HG03520 (cell line): ENCODE results near the gene TRPV4.
"Not testable (repeated sequence)": the region's sequence is repeated elsewhere in the genome, so short reads cannot be mapped to it uniquely, and the experiment has no call there.

Experiments used
- ATAC-seq: cut with Tn5 transposase; IDR thresholded peaks from one replicate; pipeline ENCODE4 v1.9.1; 2021; ENCODE audit warnings: mild to moderate bottlenecking, moderate library complexity; ENCODE audit not compliant: unreplicated experiment

The TRPV4 gene

GRCh38 chr12:109861689-109862314 lies 28.6 kb upstream of the TRPV4 start:
- ATAC-seq = no peak

GRCh38 chr12:109860977-109861376 lies 27.8 kb upstream of the TRPV4 start:
- no peak for ATAC-seq

- ATAC-seq = no peak
Observed at GRCh38 chr12:109858764-109859163, 25.6 kb upstream of the TRPV4 start.

- ATAC-seq = no peak
Observed at GRCh38 chr12:109857715-109858114, 24.5 kb upstream of the TRPV4 start.

- ATAC-seq = no peak
Observed at GRCh38 chr12:109855377-109855776, 22.2 kb upstream of the TRPV4 start.

GRCh38 chr12:109850518-109850917 lies 17.3 kb upstream of the TRPV4 start:
- not testable (repeated sequence) for ATAC-seq

- no peak for ATAC-seq
Observed at GRCh38 chr12:109847142-109847735, 14.0 kb upstream of the TRPV4 start.

- ATAC-seq = no peak
Observed at GRCh38 chr12:109845824-109846205, 12.6 kb upstream of the TRPV4 start.

GRCh38 chr12:109844983-109845823 lies 12.0 kb upstream of the TRPV4 start:
- ATAC-seq = peak; percentile 85

GRCh38 chr12:109844091-109844490 lies 10.9 kb upstream of the TRPV4 start:
- no peak for ATAC-seq

GRCh38 chr12:109842021-109842420 lies 8.8 kb upstream of the TRPV4 start:
- ATAC-seq = no peak

- no peak for ATAC-seq
Observed at GRCh38 chr12:109841356-109841755, 8.2 kb upstream of the TRPV4 start.

GRCh38 chr12:109840305-109841074 lies 7.3 kb upstream of the TRPV4 start:
- ATAC-seq = no peak

- no peak for ATAC-seq
Observed at GRCh38 chr12:109839444-109839843, 6.2 kb upstream of the TRPV4 start.

GRCh38 chr12:109836916-109837315 lies 3.7 kb upstream of the TRPV4 start:
- ATAC-seq = no peak

- no peak for ATAC-seq
Observed at GRCh38 chr12:109835827-109836226, 2.6 kb upstream of the TRPV4 start.

- ATAC-seq = no peak
Observed at GRCh38 chr12:109832541-109833306, 474 bp downstream of the TRPV4 start.

GRCh38 chr12:109831929-109832328 lies 1.3 kb downstream of the TRPV4 start:
- no peak for ATAC-seq

- ATAC-seq = no peak
Observed at GRCh38 chr12:109831365-109831764, 1.8 kb downstream of the TRPV4 start.

- no peak for ATAC-seq
Observed at GRCh38 chr12:109830718-109831117, 2.5 kb downstream of the TRPV4 start.

GRCh38 chr12:109830267-109830666 lies 2.9 kb downstream of the TRPV4 start:
- ATAC-seq = no peak
